GM19240 (cell line): ENCODE results near the gene RAB3C.

Experiments
- DNase-seq: peaks from one replicate; pipeline ENCODE4 v3.0.0; 2011; ENCODE audit warnings: low spot score; ENCODE audit not compliant: insufficient read length

The RAB3C gene

GRCh38 chr5:58724992-58725391 is 142.1 kb downstream of the RAB3C start:
- no peak for DNase-seq

GRCh38 chr5:58731641-58732040 is 148.8 kb downstream of the RAB3C start:
- no peak for DNase-seq

- DNase-seq, result no peak
Observed at GRCh38 chr5:58735637-58736036, 152.8 kb downstream of the RAB3C start.

- no peak for DNase-seq
Observed at GRCh38 chr5:58736214-58736613, 153.3 kb downstream of the RAB3C start.

- DNase-seq, result no peak
Observed at GRCh38 chr5:58737671-58738070, 154.8 kb downstream of the RAB3C start.

GRCh38 chr5:58738336-58738735 is 155.5 kb downstream of the RAB3C start:
- no peak for DNase-seq

- DNase-seq, result no peak
Observed at GRCh38 chr5:58739051-58739450, 156.2 kb downstream of the RAB3C start.

GRCh38 chr5:58740956-58741355 is 158.1 kb downstream of the RAB3C start:
- DNase-seq, result no peak

GRCh38 chr5:58745350-58745749 is 162.5 kb downstream of the RAB3C start:
- DNase-seq, result no peak

GRCh38 chr5:58746321-58746720 is 163.4 kb downstream of the RAB3C start:
- DNase-seq, result no peak

GRCh38 chr5:58750036-58750435 is 167.2 kb downstream of the RAB3C start:
- DNase-seq, result no peak

GRCh38 chr5:58751222-58751837 is 168.5 kb downstream of the RAB3C start:
- DNase-seq, result no peak

GRCh38 chr5:58752104-58752503 is 169.2 kb downstream of the RAB3C start:
- no peak for DNase-seq

GRCh38 chr5:58753446-58753845 is 170.6 kb downstream of the RAB3C start:
- DNase-seq, result no peak

GRCh38 chr5:58754250-58754649 is 171.4 kb downstream of the RAB3C start:
- no peak for DNase-seq

GRCh38 chr5:58755397-58755796 is 172.5 kb downstream of the RAB3C start:
- DNase-seq, result no peak

- no peak for DNase-seq
Observed at GRCh38 chr5:58759745-58760144, 176.9 kb downstream of the RAB3C start.

GRCh38 chr5:58760222-58760621 is 177.3 kb downstream of the RAB3C start:
- DNase-seq, result no peak

- no peak for DNase-seq
Observed at GRCh38 chr5:58761407-58761806, 178.5 kb downstream of the RAB3C start.

- DNase-seq, result no peak
Observed at GRCh38 chr5:58763390-58763789, 180.5 kb downstream of the RAB3C start.

GRCh38 chr5:58764199-58764598 is 181.3 kb downstream of the RAB3C start:
- DNase-seq, result no peak

- no peak for DNase-seq
Observed at GRCh38 chr5:58765058-58765457, 182.2 kb downstream of the RAB3C start.

- DNase-seq, result no peak
Observed at GRCh38 chr5:58767104-58767503, 184.2 kb downstream of the RAB3C start.

GRCh38 chr5:58770136-58770535 is 187.3 kb downstream of the RAB3C start:
- no peak for DNase-seq
